B cell (primary cell): ENCODE results near the gene ICA1L. TPM values are rescaled to one million over a fixed set of nuclear protein-coding genes. Genes with fewer than 3 reads are reported as not detected.

Experiments
- ATAC-seq: fragments of 200-7000 bp; cut with Tn5 transposase; one replicate; pipeline ENCODE4 v1.10.0; 2021; ENCODE audit warnings: low read depth, mild to moderate bottlenecking, moderate number of reproducible peaks, moderate library complexity
- CTCF ChIA-PET: fragments of 350-600 bp; sonication (Branson Sonifier 250); formaldehyde crosslinking; loops from one replicate; lab custom pipeline; 2021; ENCODE audit warnings: antibody characterized with exemption, inconsistent platforms; lab: Charles Lee
- POLR2A ChIA-PET: fragments of 350-600 bp; sonication (Branson Sonifier 250); formaldehyde crosslinking; loops from one replicate; lab custom pipeline; 2021; ENCODE audit warnings: antibody characterized with exemption; lab: Charles Lee
- DNase-seq: peaks from one replicate; pipeline ENCODE4 v3.0.0; 2013
- H2AFZ ChIP-seq: 2 replicates; pipeline ENCODE4 v1.6.1; 2012; ENCODE audit warnings: mild to moderate bottlenecking, low read depth, low read length; ENCODE audit not compliant: insufficient read depth, poor library complexity, severe bottlenecking
- H3K27ac ChIP-seq, 2 donors: 1 replicate in 1 of 2; 2 replicates in 1 of 2; pipeline ENCODE4 v1.5.1; 2012 to 2013; ENCODE audit warnings: low read length in 2 of 2, mild to moderate bottlenecking in 2 of 2, moderate library complexity in 1 of 2
- H3K27me3 ChIP-seq, 4 experiments: fragments of 200-600 bp in 1 of 4; sonication (generic) in 1 of 4; replicated peaks in 1 of 4; 1 replicate in 2 of 4; 2 replicates in 2 of 4; pipeline versions ENCODE4 v1.6.1 to v1.7.0; 2013 to 2016; ENCODE audit warnings: low read length in 3 of 4, mild to moderate bottlenecking in 2 of 4, mixed read lengths in 1 of 4, moderate library complexity in 1 of 4; ENCODE audit not compliant: insufficient read depth in 4 of 4, control insufficient read depth in 3 of 4; ENCODE audit errors: control extremely low read depth in 1 of 4
- H3K36me3 ChIP-seq, 2 experiments: replicated peaks in 1 of 2; 1 replicate in 1 of 2; 2 replicates in 1 of 2; pipeline versions ENCODE4 v1.6.1 to v1.7.1; 2013; ENCODE audit warnings: low read length in 1 of 2; ENCODE audit not compliant: insufficient read depth in 2 of 2, control insufficient read depth in 1 of 2; ENCODE audit errors: control extremely low read depth in 1 of 2, extremely low read depth in 1 of 2
- H3K4me1 ChIP-seq, 2 donors: fragments of 200-600 bp in 1 of 2; sonication (generic) in 1 of 2; 1 replicate in 1 of 2; 2 replicates in 1 of 2; pipeline versions ENCODE4 v1.5.1 to v1.6.1; 2013 to 2017; ENCODE audit warnings: low read length in 2 of 2; ENCODE audit not compliant: control insufficient read depth in 2 of 2, insufficient read depth in 2 of 2
- H3K4me2 ChIP-seq: replicated peaks from 2 replicates; pipeline ENCODE3; 2012; ENCODE audit warnings: mild to moderate bottlenecking, low read depth, low read length; ENCODE audit not compliant: poor library complexity, severe bottlenecking
- H3K4me3 ChIP-seq, 5 experiments: fragments of 200-600 bp in 1 of 5; sonication (generic) in 1 of 5; 1 replicate in 3 of 5; 2 replicates in 2 of 5; pipeline versions ENCODE4 v1.5.1 to v1.7.0; 2011 to 2016; ENCODE audit warnings: low read length in 4 of 5, mild to moderate bottlenecking in 4 of 5, low read depth in 2 of 5, control low read depth in 1 of 5, moderate library complexity in 1 of 5; ENCODE audit not compliant: insufficient read depth in 1 of 5; ENCODE audit errors: control extremely low read depth in 1 of 5, extremely low read depth in 1 of 5
- H3K79me2 ChIP-seq: fragments of 200-600 bp; sonication (generic); one replicate; pipeline ENCODE4 v1.6.0; 2016; ENCODE audit warnings: low read length; ENCODE audit not compliant: control insufficient read depth, insufficient read depth
- H3K9ac ChIP-seq: fragments of 200-600 bp; sonication (generic); 2 replicates; pipeline ENCODE4 v1.6.1; 2017; ENCODE audit warnings: mild to moderate bottlenecking, low read length, moderate library complexity
- H3K9me3 ChIP-seq, 3 donors: one replicate each; pipeline versions ENCODE4 v1.6.1 to v1.7.1; 2013; ENCODE audit warnings: low read length in 2 of 3; ENCODE audit not compliant: control insufficient read depth in 2 of 3, insufficient read depth in 1 of 3; ENCODE audit errors: control extremely low read depth in 1 of 3
- H4K20me1 ChIP-seq: 2 replicates; pipeline ENCODE4 v1.6.0; 2012; ENCODE audit warnings: mild to moderate bottlenecking, low read length; ENCODE audit not compliant: insufficient read depth, control insufficient read depth, poor library complexity, severe bottlenecking
- H3K27ac Mint-ChIP-seq: one replicate; pipeline ENCODE4 v1.8.0; 2021; ENCODE audit warnings: mixed read lengths
- H3K27me3 Mint-ChIP-seq: one replicate; pipeline ENCODE4 v1.8.0; 2021; ENCODE audit warnings: mixed read lengths
- H3K4me1 Mint-ChIP-seq: one replicate; pipeline ENCODE4 v1.8.0; 2021; ENCODE audit warnings: mixed read lengths
- H3K4me3 Mint-ChIP-seq: one replicate; pipeline ENCODE4 v1.8.0; 2021; ENCODE audit warnings: mixed read lengths
- H3K9me3 Mint-ChIP-seq: one replicate; pipeline ENCODE4 v1.8.0; 2022; ENCODE audit warnings: mixed read lengths; ENCODE audit not compliant: insufficient read depth
- CTCF ChIP-seq: fragments of 200-600 bp; IDR thresholded peaks from one replicate; pipeline ENCODE4 v1.8.0; 2022; ENCODE audit warnings: antibody characterized with exemption, mild to moderate bottlenecking
- EZH2 ChIP-seq: IDR thresholded peaks from 2 replicates; pipeline ENCODE4 v1.6.1; 2012; ENCODE audit warnings: borderline replicate concordance, low read depth, mild to moderate bottlenecking, moderate library complexity, low read length; ENCODE audit not compliant: insufficient read depth, poor library complexity, severe bottlenecking
- WGBS: methylation state at CpG from one replicate; pipeline ENCODE4 v1.1.5; 2013; ENCODE audit warnings: missing lambda C conversion rate; ENCODE audit not compliant: insufficient coverage; 5-methylcytosine and 5-hydroxymethylcytosine counted together
- intact Hi-C: fragments of 100-400 bp; cut with micrococcal nuclease; formaldehyde crosslinking; loops from one replicate; pipeline ENCODE4 v1.10.0; 2022
- polyA plus RNA-seq: library from polyadenylated mRNA; depleted of rRNA; stranded (reverse); fragments of >200 nt; gene quantifications from 2 replicates; pipeline ENCODE4 v1.2.3, GENCODE V29; 2012
- total RNA-seq, 2 donors: library from RNA; stranded (reverse); fragments of 120-200 nt in 1 of 2; gene quantifications; 1 replicate in 1 of 2; 2 replicates in 1 of 2; pipeline versions ENCODE4 v1.2.3 to v1.2.4, GENCODE V29; 2013 to 2022

The ICA1L gene
- total and polyA plus RNA-seq, 2 donors (not counting 1 experiment from before 2014, with no cell fraction given), result 2.4 to 6.8 TPM

GRCh38 chr2:202743613-202744012 lies 128.0 kb downstream of the ICA1L start:
- Histone ChIP-seq H3K4me2 (no peak overlapping the region), H3K4me3 (no peak overlapping the region), H3K4me1 (no peaks in the 10 kb centered on the region), H4K20me1 (no peaks in the 10 kb centered on the region), H3K27me3 (no peaks in the 10 kb centered on the region), H3K27ac (no peak overlapping the region), H3K36me3 (peaks cover 1 to 36% of the 10 kb centered on the region in 2 experiments), H3K9ac (no peak overlapping the region), H3K79me2 (peaks cover 25% of the 10 kb centered on the region), H3K9me3 (peaks cover 2 to 21% (median 18%) of the 10 kb centered on the region in 3 donors), H2AFZ (no peak overlapping the region)
- CTCF ChIA-PET, result no interaction called here
- H3K4me1 Mint-ChIP-seq, result peaks cover 17% of the 10 kb centered on the region
- no peak overlapping the region for H3K4me3 Mint-ChIP-seq
- peaks cover 9% of the 10 kb centered on the region for H3K9me3 Mint-ChIP-seq
- H3K27ac Mint-ChIP-seq, result peak overlapping the region; percentile 6
- DNase-seq (no peak), ATAC-seq (no peak)
- TF ChIP-seq EZH2 (no peak), CTCF (no peak)
- no CpG with 5 or more reads among the region's 1 CpG for WGBS
- H3K27me3 Mint-ChIP-seq, result no peaks in the 10 kb centered on the region
- intact Hi-C loops, result no loop called here
- POLR2A ChIA-PET, result no interaction called here

GRCh38 chr2:202736826-202737225 lies 134.7 kb downstream of the ICA1L start:
- Histone ChIP-seq H3K4me1 (no peaks in the 10 kb centered on the region), H3K27me3 (no peaks in the 10 kb centered on the region), H3K36me3 (peaks cover 4 to 41% of the 10 kb centered on the region in 2 experiments), H3K4me2 (no peak overlapping the region), H2AFZ (no peak overlapping the region), H3K9ac (no peak overlapping the region), H3K27ac (no peak overlapping the region), H3K79me2 (peaks cover 15% of the 10 kb centered on the region), H3K4me3 (no peak overlapping the region), H3K9me3 (peaks cover 0 to 14% (median 1%) of the 10 kb centered on the region in 3 donors), H4K20me1 (no peaks in the 10 kb centered on the region)
- H3K4me3 Mint-ChIP-seq, result no peak overlapping the region
- peaks cover 2% of the 10 kb centered on the region for H3K9me3 Mint-ChIP-seq
- DNase-seq, result no peak
- H3K27me3 Mint-ChIP-seq, result no peaks in the 10 kb centered on the region
- no peak overlapping the region for H3K27ac Mint-ChIP-seq
- ChIA-PET POLR2A (interaction anchor here (1.3 kb wide), 1 partner anchor 15 kb away, joined by 3 read pairs; no protein-coding TSS in a partner anchor), CTCF (no interaction called here)
- H3K4me1 Mint-ChIP-seq, result peaks cover 6% of the 10 kb centered on the region
- TF ChIP-seq EZH2 (no peak), CTCF (no peak)
- intact Hi-C loops, result no loop called here
- no peak for ATAC-seq
- WGBS, result no CpG with 5 or more reads among the region's 1 CpG
